ENCODE results near the gene SLC51B. TPM values are rescaled to one million over a fixed set of nuclear protein-coding genes. Genes with fewer than 3 reads are reported as not detected.

Gene SLC51B
- polyA plus RNA-seq, 2 of the 4 experiments (the other 2 are of a cell fraction): 12.2 to 16.1 TPM

- peak; percentile 64 to 71 for DNase-seq (ENCODE audit: low read depth in 1 of 2, low spot score in 1 of 2)
- CTCF ChIA-PET: interaction anchor here (0.7 to 32.9 kb wide), 14 partner anchors 9 to 219 kb away, joined by 3 to 1280 read pairs (median 7); partner anchors contain the start of genes KBTBD13, MTFMT, RASL12 and RNU5B-1
- WGBS (ENCODE audit: missing lambda C conversion rate): 85% methylated on average over 6 of the region's 6 CpGs
- H3K4me2 ChIP-seq: no peak overlapping the region
- no peak overlapping the region for H3K27ac ChIP-seq
- TF ChIP-seq NFE2L2 (conservative IDR thresholded peaks at IDR 0.05; ENCODE audit: low read length): no peak
- no peak for TF ChIP-seq MAFK (IDR thresholded peaks at IDR 0.05; ENCODE audit: partially characterized antibody)
- no peak for TF ChIP-seq MYC (IDR thresholded peaks at IDR 0.05; ENCODE audit: borderline replicate concordance, low read length)
- TF ChIP-seq SMC3 (IDR thresholded peaks at IDR 0.05): peak; percentile 35; the same call in 2 of the 3 replicates
- 0 out of 2 replicates have a peak, but pooled peaks have one; percentile 40 for TF ChIP-seq POLR2AphosphoS2 (conservative IDR thresholded peaks at IDR 0.05; ENCODE audit: low read length)
- no peak for TF ChIP-seq JUNB (IDR thresholded peaks at IDR 0.05)
- no peak for TF ChIP-seq JUN (IDR thresholded peaks at IDR 0.05)
- TF ChIP-seq CTCF (IDR thresholded peaks at IDR 0.05): peak; percentile 56
- TF ChIP-seq RAD21 (conservative IDR thresholded peaks at IDR 0.05 in 1 of 2, IDR thresholded peaks at IDR 0.05 in 1 of 2): peak in 1 of 2 experiments; percentile 53; a peak in 3 of 5 replicates
- ATAC-seq: peak; percentile 68 to 83
- H3K4me1 ChIP-seq: no peaks in the 10 kb centered on the region
- POLR2A ChIA-PET: no interaction called here
- no peaks in the 10 kb centered on the region for H3K9me3 ChIP-seq
- no peak for FAIRE-seq
- no peak overlapping the region for H3K4me3 ChIP-seq
Measured at GRCh38 chr15:65085990-65086679, 40.9 kb downstream of the SLC51B start.

- POLR2A ChIA-PET: no interaction called here
- DNase-seq (ENCODE audit: low read depth in 1 of 2, low spot score in 1 of 2): peak; percentile 30 to 43
- no peak overlapping the region for H3K4me2 ChIP-seq
- no peak overlapping the region for H3K27ac ChIP-seq
- H3K4me3 ChIP-seq: no peak overlapping the region
- TF ChIP-seq, protein P1, sequence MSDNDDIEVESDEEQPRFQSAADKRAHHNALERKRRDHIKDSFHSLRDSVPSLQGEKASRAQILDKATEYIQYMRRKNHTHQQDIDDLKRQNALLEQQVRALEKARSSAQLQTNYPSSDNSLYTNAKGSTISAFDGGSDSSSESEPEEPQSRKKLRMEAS (IDR thresholded peaks at IDR 0.05): peak; percentile 46
- TF ChIP-seq JUNB (IDR thresholded peaks at IDR 0.05) (no peak), FOXS1 (CRISPR knock-in tag; IDR thresholded peaks at IDR 0.05) (no peak), PBX3 (IDR thresholded peaks at IDR 0.05) (no peak), MAFK (IDR thresholded peaks at IDR 0.05; ENCODE audit: partially characterized antibody) (no peak)
- no peaks in the 10 kb centered on the region for H3K4me1 ChIP-seq
- CTCF ChIA-PET: interaction anchor here (0.7 to 32.9 kb wide), 13 partner anchors 9 to 218 kb away, joined by 3 to 1280 read pairs (median 5); partner anchors contain the start of genes KBTBD13, RASL12, RNU5B-1 and SLC51B
- FAIRE-seq: no peak
- no peaks in the 10 kb centered on the region for H3K9me3 ChIP-seq
- WGBS (ENCODE audit: missing lambda C conversion rate): 96% methylated on average over 3 of the region's 6 CpGs
- ATAC-seq: peak; percentile 35 to 71
Measured at GRCh38 chr15:65086680-65087111, 41.5 kb downstream of the SLC51B start.

DNA sequence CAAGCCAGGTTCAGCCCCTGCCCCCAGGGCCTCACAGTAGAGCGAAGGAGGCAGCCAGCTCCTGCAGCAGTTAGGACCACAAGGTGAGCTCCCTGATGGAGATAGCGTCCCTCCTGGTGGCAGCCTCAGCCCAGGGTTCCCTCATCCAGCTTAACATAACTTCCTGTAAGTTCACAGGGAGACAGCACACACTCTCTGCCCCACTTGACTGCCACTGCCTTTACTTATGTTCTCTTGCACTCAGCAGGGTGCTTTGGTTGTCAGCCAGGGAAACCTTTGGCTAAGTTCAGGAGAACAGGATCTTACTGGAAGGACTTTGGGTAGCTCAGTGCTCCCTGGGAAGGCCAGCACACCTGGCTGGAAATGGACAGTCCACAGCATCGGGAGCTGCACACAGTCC lies 42.2 kb downstream of the SLC51B start:
- 82% methylated on average over 2 of the region's 3 CpGs for WGBS (ENCODE audit: missing lambda C conversion rate)
- H3K9me3 ChIP-seq: no peaks in the 10 kb centered on the region
- no peak overlapping the region for H3K4me3 ChIP-seq
- no peaks in the 10 kb centered on the region for H3K4me1 ChIP-seq
- CTCF ChIA-PET: interaction anchor here (0.8 to 32.9 kb wide), 12 partner anchors 8 to 217 kb away, joined by 3 to 1280 read pairs (median 6); partner anchors contain the start of genes KBTBD13, RASL12, RNU5B-1 and SLC51B
- TF ChIP-seq POLR2A (IDR thresholded peaks at IDR 0.05; ENCODE audit: low read length) (no peak), GATA3 (IDR thresholded peaks at IDR 0.05; ENCODE audit: borderline replicate concordance) (no peak), TFCP2L1 (CRISPR knock-in tag; IDR thresholded peaks at IDR 0.05) (no peak), RFX5 (IDR thresholded peaks at IDR 0.05) (no peak), NPAS2 (CRISPR knock-in tag; IDR thresholded peaks at IDR 0.05; ENCODE audit: borderline replicate concordance) (no peak), RARB (CRISPR knock-in tag; IDR thresholded peaks at IDR 0.05) (no peak), PBX3 (IDR thresholded peaks at IDR 0.05) (no peak), ZSCAN20 (CRISPR knock-in tag; IDR thresholded peaks at IDR 0.05) (no peak), POLR2AphosphoS2 (conservative IDR thresholded peaks at IDR 0.05; ENCODE audit: low read length) (no peak), HOXB5 (CRISPR knock-in tag; IDR thresholded peaks at IDR 0.05) (no peak), HOXA7 (CRISPR knock-in tag; IDR thresholded peaks at IDR 0.05) (no peak)
- TF ChIP-seq, protein P2, sequence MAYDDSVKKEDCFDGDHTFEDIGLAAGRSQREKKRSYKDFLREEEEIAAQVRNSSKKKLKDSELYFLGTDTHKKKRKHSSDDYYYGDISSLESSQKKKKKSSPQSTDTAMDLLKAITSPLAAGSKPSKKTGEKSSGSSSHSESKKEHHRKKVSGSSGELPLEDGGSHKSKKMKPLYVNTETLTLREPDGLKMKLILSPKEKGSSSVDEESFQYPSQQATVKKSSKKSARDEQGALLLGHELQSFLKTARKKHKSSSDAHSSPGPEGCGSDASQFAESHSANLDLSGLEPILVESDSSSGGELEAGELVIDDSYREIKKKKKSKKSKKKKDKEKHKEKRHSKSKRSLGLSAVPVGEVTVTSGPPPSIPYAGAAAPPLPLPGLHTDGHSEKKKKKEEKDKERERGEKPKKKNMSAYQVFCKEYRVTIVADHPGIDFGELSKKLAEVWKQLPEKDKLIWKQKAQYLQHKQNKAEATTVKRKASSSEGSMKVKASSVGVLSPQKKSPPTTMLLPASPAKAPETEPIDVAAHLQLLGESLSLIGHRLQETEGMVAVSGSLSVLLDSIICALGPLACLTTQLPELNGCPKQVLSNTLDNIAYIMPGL (CRISPR knock-in tag; IDR thresholded peaks at IDR 0.05; ENCODE audit: borderline replicate concordance): no peak
- H3K27ac ChIP-seq: no peak overlapping the region
- POLR2A ChIA-PET: interaction anchor here (0.6 kb wide), 1 partner anchor 208 kb away, joined by 3 read pairs; no protein-coding TSS in a partner anchor
- ATAC-seq (peak in 1 of 2 experiments; percentile 2; a peak in 2 of 6 replicates), FAIRE-seq (no peak), DNase-seq (ENCODE audit: low read depth in 1 of 2, low spot score in 1 of 2) (no peak)
- no peak overlapping the region for H3K4me2 ChIP-seq
